Activated CD8-positive, alpha-beta memory T cell treated with anti-CD3 and anti-CD28 coated beads for 4 hours (primary cell): ENCODE results near the gene PIGV.
A peak's percentile ranks its signal among the peaks of the same experiment; 100 is the strongest.
"Not testable (repeated sequence)": the region's sequence is repeated elsewhere in the genome, so short reads cannot be mapped to it uniquely, and the experiment has no call there.

Experiments
- DNase-seq, 2 donors: peaks; one replicate each; pipeline ENCODE4 v3.0.0-alpha.2; 2020; ENCODE audit warnings: low read depth in 2 of 2

The PIGV gene

DNA sequence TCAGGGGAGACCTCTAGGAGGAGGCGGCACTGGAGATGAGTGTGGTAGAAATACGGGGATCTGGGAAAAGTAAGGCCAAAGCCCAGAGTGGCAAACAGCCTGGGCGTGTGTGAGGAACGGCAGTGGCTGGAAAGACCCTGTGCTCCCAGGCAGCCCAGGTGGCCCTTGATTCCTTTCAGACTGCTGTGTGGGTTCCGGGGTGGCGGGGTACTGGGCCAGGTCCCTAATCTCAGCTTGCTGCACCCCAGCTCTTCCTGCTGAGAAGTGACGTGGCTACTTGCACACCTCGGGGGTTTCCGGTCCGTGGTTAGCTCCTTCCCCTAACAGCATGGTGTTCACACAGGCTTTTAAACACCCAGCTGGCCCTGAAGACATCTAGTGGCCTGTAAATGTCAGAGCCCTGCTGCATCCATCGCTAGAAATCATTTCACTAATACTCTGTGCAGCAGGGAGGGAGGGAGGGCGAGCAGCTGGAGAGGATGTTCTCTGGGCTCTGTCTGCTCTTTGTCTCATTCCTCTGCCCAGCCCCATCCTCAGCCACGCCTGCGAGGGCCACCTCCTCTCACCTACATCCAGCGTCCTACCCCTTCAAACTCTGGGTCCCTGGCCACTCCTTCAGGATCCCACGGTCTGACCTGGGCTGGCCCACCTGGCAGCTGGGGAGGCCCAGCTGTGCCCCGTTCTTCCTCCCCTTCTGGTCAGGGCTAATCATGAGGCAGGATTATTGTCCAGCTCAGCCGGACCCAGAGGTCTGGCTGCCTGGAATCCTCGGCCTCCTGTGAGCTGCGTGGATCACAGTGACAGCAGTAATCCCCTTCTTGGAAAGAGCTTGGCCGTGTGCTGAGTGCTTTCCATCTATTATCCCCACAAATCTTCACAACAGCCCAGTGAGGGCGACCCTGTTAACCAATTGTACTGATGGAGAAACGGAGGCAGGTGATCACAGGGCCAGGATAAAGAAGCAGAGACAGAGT lies 46.0 kb downstream of the PIGV start:
- peak; percentile 80 to 81 for DNase-seq

DNA sequence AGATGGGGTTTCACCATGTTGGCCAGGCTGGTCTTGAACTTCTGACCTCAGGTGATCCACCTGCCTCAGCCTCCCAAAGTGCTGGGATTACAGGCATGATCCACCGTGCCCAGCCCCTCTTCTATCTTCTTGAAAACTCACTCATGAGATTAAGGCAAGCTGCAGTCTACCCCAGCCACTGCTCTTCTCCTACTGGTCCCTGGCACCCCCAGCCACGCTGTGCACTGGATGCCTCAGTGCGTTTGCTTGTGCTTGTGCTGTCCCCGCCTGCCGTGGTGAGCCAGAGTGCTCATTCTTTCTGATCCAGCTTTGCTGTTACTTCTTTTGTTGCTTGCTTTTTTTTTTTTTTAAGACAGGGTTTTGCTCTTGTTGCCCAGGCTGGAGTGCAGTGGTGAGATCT lies 49.9 kb downstream of the PIGV start:
- not testable (repeated sequence) for DNase-seq

DNA sequence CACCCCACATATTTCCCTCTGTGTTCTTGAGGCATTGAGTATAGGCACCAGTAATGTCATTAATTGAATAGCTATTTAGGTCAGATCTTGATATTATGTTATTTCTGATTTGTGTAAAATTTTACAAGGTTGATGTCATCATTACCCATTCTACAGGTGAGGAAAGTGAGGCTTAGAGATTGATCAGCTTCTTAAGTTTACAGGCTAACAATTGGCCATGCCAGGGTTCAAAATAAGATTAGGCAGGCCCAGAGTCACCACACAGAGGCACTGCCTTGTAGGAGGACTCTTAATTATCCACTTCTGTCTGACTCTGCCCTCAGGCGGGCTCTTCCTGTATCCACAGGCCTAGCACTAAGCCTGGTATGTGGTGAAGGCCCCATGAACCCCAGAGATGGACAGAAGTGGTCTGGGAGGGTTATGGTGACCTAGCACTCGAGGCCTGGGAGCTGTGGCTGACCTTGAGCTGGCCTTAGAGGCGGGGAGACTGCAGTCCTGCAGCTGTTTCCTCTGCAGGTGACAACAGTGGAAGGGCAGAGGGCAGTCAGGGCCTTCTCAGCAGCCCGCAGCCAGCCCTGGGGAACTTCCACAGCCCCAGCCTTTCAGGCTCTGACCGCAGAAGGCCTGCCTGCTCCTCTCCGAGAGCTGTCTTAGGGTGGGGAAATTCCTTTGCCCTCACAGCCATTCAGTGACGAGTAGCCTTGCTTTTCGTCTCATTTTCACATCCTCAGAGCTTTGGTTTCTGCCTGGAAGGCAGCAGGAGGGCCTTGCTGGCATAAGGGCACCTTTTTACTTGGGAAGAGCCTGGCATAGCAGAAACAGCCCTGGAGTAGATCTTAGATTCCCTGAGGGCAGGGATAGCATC lies 51.0 kb downstream of the PIGV start:
- DNase-seq: peak; percentile 10 to 22

DNA sequence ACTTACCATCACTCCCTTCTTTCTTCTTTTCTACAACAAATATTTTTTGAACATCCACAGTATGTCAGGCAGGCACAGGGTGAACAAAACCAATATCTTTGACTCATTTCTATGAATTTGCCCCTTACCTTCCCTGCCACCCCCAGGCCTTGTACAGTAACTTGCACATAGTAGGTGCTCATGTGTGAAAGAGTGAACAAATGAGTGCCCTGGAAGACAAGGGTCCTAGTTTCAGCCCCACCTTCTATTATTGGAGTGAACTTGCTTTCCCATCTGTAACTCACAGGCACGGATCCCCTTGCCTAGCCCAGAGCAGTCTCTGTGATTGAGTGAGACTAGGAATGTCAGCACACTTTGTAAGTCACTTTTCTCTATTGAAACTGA lies 51.6 kb downstream of the PIGV start:
- no peak for DNase-seq

DNA sequence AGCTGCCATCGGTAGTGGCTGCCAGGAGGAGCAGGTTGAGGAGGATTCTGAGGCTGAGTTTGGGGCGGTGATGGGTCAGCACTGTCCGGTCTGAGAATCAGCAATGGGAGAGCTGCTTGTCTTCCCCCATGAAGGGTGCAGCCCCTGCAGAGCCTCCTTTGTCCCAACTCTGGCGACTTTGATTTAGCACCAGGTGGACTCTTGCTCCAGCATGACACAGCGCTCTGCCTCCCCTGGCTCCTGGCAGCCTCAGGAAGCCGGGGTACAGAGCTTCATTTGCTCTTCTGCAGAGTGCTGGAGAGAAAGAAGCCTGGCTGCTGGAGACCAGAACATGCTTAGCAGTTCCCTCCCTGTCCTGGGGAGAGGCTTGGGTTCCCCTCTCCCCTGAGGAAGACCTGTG lies 52.0 kb downstream of the PIGV start:
- DNase-seq: no peak

DNA sequence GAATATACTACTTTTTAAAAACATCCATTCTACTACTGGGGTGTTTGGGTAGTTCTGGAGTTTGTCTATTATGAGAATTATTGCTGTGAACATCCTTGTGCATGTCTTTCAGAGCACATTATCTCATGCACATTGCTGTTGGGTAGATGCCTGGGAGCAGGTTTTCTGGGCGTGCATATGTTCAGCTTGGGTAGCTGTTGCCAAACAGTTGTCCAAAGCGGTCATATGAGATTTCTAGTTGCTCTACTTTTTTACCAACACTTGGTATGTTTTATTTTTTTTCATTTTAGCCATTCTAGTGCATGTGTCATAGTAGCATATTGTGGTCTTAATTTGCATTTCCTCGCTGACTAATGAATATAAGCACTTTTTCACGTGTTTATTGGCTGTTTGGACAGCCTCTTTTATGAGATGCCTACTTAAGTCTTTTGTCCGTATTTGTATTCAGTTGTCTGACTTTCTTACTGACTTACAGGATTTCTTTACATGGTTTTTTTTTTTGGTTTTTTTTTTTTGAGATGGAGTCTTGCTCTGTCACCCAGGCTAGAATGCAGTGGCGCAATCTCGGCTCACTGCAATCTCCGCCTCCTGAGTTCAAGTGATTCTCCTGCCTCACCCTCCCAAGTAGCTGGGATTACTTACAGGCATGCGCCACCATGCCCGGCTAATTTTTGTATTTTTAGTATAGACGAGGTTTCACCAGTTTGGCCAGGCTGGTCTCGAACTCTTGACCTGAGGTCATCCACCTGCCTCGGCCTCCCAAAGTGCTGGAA lies 56.9 kb downstream of the PIGV start:
- no peak for DNase-seq

DNA sequence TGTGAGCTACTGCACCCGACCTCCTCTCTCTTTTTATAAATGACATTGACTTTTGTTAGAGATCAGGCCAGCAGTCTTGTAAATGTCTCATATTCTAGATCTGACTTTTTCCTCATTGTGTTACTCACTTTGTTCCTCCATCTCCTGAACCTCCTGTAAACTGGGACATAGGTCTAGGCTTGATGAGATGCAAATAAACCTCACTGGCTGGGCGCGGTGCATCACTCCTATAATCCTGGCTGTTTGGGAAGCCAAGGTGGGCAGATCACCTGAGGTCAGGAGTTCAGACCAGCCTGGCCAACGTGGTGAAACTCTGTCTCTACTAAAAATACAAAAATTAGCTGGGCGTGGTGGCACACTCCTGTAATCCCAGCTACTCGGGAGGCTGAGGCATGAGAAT lies 60.1 kb downstream of the PIGV start:
- DNase-seq: not testable (repeated sequence)
